Gastrocnemius medialis (tissue), 4 donors: ENCODE results near the gene SLC39A8.
A peak's percentile ranks its signal among the peaks of the same experiment; 100 is the strongest.

Experiments
- CTCF ChIP-seq, 5 experiments: fragments of 450-650 bp in 3 of 5; fragments of 200-600 bp in 2 of 5; sonication (generic) in 2 of 5; IDR thresholded peaks in 4 of 5; conservative IDR thresholded peaks in 1 of 5; 1 replicate in 4 of 5; 2 replicates in 1 of 5; pipeline ENCODE4 v1.5.1; 2016 to 2019; ENCODE audit warnings: antibody characterized with exemption in 5 of 5, mild to moderate bottlenecking in 3 of 5, moderate library complexity in 3 of 5
- POLR2A ChIP-seq, 2 donors: fragments of 450-650 bp; IDR thresholded peaks; one replicate each; pipeline ENCODE4 v1.6.1; 2017; ENCODE audit warnings: antibody characterized with exemption in 2 of 2, mild to moderate bottlenecking in 2 of 2, moderate library complexity in 2 of 2

- no peak for TF ChIP-seq POLR2A (IDR thresholded peaks at IDR 0.05)
- peak in 1 of 5 experiments; percentile 26 for TF ChIP-seq CTCF (IDR thresholded peaks at IDR 0.05 in 4 of 5, conservative IDR thresholded peaks at IDR 0.05 in 1 of 5)
Measured at GRCh38 chr4:102299354-102300107, 45.8 kb downstream of the SLC39A8 start.
